ENCODE data around the gene DNAAF5.

DNA sequence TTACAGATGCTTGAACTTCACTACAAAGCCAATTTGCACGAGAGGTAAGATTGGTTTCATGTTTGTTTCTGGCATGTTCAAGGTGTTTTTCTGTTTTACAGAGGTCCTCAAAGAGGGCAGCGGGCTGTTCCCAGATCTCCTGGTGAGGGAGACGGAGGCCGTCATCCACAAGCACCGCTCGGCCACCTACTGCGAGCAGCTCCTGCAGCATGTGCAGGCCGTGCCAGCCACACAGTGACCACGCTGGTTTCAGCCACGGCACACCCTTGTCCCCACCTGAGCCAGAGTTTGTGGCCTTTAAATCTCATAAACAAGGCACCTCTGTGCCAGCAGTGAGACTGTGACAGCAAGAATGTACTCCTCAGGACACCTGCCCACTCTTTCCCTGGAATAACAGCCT lies 58.9 kb downstream of the DNAAF5 start:
- TF ChIP-seq POLR2A (IDR thresholded peaks at IDR 0.05; ENCODE audit: low read depth, low read length) (no peak), MAFK (IDR thresholded peaks at IDR 0.05; ENCODE audit: low read depth, low read length) (no peak)
- TF ChIP-seq, protein P1, sequence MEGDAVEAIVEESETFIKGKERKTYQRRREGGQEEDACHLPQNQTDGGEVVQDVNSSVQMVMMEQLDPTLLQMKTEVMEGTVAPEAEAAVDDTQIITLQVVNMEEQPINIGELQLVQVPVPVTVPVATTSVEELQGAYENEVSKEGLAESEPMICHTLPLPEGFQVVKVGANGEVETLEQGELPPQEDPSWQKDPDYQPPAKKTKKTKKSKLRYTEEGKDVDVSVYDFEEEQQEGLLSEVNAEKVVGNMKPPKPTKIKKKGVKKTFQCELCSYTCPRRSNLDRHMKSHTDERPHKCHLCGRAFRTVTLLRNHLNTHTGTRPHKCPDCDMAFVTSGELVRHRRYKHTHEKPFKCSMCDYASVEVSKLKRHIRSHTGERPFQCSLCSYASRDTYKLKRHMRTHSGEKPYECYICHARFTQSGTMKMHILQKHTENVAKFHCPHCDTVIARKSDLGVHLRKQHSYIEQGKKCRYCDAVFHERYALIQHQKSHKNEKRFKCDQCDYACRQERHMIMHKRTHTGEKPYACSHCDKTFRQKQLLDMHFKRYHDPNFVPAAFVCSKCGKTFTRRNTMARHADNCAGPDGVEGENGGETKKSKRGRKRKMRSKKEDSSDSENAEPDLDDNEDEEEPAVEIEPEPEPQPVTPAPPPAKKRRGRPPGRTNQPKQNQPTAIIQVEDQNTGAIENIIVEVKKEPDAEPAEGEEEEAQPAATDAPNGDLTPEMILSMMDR (conservative IDR thresholded peaks at IDR 0.05; ENCODE audit: low read depth, low read length) = no peak
